ENCODE results near the gene USP15.
A peak's percentile ranks its signal among the peaks of the same experiment; 100 is the strongest.

- TF ChIP-seq POLR2AphosphoS5 (IDR thresholded peaks at IDR 0.05; ENCODE audit: insufficient read depth, low read depth, low read length) (no peak), POLR2A (IDR thresholded peaks at IDR 0.05; ENCODE audit: low read depth, low read length) (no peak), CTCF (IDR thresholded peaks at IDR 0.05; ENCODE audit: extremely low read depth in 1 of 2, insufficient read depth in 1 of 2, low read depth in 1 of 2, low read length in 2 of 2) (peak; percentile 46 to 53), EZH2 (IDR thresholded peaks at IDR 0.05; ENCODE audit: borderline replicate concordance, low read depth, low read length, severe bottlenecking) (no peak), MAX (IDR thresholded peaks at IDR 0.05; ENCODE audit: insufficient read depth, insufficient read length) (no peak), MYC (IDR thresholded peaks at IDR 0.05; ENCODE audit: low read depth, low read length) (no peak)
Observed at GRCh38 chr12:62438098-62438692, 178.0 kb downstream of the USP15 start.

Data from endothelial cell of umbilical vein (primary cell).